T-helper 1 cell treated with Interleukin-12 subunit alpha and Interleukin-12 subunit beta and Interleukin-4 antibody, amounts not matched to agents 30 ng/mL and 1 ng/mL, for 36 hours (primary cell): ENCODE data around the gene CCND2. TPM values are rescaled to one million over a fixed set of nuclear protein-coding genes. Genes with fewer than 3 reads are reported as not detected.

Experiments
- intact Hi-C: fragments of 100-400 bp; cut with micrococcal nuclease; formaldehyde crosslinking; loops from one replicate; pipeline ENCODE4 v1.15.1; 2024
- total RNA-seq: library from RNA; stranded (reverse); gene quantifications from 2 replicates; pipeline ENCODE4 v1.2.3, GENCODE V29; 2022

CCND2 gene
- total RNA-seq, 1 donor from 2014 or later = 821 TPM

- intact Hi-C loops = no loop called here
These were observed 49.2 kb downstream of the CCND2 start for GRCh38 chr12:4322726-4323125.

Other genes starting within 250 kb of the CCND2 start
- gene TIGAR, start 47.5 kb downstream of the CCND2 start, total RNA-seq = 14.2 and 17.2 TPM in 2 replicates
- gene FGF23, start 106.0 kb downstream of the CCND2 start, total RNA-seq = not detected in 2 replicates
- not detected in 2 replicates for gene FGF6, start 172.1 kb downstream of the CCND2 start, total RNA-seq